GM21447 (cell line): ENCODE data around the gene PPP6R2.

Source experiments
- ATAC-seq: cut with Tn5 transposase; IDR thresholded peaks from one replicate; pipeline ENCODE4 v1.9.1; 2021; ENCODE audit not compliant: unreplicated experiment

PPP6R2 gene

DNA sequence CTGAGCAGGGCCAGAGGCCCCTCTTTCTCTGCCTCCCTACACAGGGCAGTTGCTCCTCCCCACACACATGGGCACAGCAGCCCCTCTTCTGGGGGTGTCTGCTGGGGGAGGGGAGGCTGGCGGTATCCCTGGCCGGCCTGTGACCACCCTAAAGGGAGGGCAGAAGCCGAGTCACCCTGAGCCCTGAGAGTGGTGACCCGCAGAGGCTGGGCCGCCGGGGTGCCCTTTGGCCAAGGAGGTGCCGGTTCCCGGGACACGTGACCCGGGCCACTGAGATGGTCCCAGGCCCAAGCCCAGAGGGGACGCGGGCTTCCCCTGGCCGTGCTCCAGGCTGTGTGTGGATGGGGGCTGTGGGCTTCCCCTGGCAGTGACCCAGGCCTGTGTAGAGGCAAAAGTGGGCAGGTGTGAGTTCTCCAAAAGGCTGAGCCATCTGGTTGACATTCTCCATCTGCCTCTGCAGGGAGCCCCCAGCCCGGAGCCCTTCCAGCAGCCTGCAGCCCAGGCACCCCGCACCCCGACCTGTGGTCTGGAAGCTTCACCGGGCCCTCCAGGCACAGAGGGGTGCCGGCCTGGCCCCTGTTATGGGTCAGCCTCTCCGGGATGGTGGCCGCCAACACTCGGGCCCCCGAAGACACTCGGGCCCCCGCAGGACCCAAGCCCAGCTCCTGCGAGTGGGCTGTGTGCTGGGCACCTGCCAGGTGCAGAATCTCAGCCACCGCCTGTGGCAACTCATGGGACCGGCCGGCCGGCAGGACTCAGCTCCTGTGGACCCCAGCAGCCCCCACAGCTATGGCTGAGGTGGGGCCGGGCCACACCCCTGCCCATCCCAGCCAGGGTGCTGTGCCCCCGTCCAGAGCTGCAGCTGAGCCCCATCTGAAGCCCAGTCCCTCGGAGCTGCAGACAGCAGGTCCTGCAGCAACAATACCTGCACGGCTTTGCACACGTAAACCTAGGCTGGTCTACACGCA is 139.3 kb downstream of the PPP6R2 start:
- no peak for ATAC-seq

DNA sequence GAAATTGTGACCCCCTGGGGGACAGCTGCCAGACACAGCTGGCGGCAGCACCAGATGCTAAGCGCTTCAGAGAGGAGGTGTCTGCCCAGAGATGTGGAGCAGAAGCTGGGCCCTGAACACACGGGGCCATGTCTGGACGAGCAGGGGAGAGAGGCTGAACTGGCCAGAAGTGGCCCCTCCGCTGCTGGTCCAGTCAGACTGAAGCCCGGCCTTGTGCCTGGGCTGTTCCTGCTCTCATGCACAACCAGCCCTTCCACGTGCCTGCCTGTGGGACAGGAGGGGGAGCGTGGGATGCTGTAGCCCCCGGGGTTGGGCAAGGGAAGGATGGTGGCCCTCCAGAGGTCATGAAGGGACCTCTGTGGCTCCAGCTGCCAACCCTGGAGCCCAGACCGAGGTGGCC is 140.0 kb downstream of the PPP6R2 start:
- ATAC-seq: no peak

- no peak for ATAC-seq
Observed at GRCh38 chr22:50483556-50483955, 140.4 kb downstream of the PPP6R2 start.

GRCh38 chr22:50483977-50484853 is 141.1 kb downstream of the PPP6R2 start:
- no peak for ATAC-seq

DNA sequence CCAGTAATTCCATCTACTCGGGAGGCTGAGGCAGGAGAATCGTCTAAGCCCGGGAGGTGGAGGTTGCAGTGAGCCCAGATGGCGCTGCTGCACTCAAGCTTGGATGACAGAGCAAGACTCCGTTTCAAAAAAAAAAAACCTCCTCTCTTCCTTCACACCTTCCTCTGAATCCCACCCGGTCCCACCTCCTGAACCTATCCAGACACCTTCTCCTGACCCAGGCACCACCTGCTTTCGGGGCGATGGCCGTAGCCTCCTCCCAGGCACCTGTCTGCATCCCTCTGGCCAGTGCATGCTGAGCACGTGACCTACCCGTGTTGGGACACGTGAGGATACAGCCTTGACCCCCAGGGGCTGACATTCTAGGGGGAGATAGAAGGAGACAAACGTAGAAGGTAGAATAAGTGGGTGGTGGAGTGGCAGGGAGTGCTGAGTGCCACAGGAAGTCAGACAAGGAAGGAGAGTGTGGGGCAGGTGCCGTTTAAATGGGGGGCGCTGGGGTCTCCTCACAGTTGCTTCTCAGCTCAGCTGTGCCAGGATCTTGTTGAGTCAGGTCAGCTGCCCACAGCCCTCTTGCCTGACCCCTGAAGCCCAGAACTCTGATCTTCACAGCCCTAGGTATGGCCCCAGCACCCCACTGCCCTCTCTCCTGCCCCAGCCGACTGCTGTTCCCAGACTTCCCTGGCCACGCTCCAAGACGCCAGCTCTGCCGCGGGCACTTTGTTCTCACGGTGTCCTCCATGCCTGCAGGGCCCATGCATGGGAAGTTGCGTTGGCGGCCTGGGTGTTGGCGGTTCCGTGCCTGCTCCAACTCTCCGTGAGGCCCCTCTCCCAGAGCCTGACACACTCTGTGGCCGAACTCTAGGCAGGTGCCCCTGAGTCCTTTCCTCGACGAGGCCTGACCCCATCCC is 142.3 kb downstream of the PPP6R2 start:
- no peak for ATAC-seq

DNA sequence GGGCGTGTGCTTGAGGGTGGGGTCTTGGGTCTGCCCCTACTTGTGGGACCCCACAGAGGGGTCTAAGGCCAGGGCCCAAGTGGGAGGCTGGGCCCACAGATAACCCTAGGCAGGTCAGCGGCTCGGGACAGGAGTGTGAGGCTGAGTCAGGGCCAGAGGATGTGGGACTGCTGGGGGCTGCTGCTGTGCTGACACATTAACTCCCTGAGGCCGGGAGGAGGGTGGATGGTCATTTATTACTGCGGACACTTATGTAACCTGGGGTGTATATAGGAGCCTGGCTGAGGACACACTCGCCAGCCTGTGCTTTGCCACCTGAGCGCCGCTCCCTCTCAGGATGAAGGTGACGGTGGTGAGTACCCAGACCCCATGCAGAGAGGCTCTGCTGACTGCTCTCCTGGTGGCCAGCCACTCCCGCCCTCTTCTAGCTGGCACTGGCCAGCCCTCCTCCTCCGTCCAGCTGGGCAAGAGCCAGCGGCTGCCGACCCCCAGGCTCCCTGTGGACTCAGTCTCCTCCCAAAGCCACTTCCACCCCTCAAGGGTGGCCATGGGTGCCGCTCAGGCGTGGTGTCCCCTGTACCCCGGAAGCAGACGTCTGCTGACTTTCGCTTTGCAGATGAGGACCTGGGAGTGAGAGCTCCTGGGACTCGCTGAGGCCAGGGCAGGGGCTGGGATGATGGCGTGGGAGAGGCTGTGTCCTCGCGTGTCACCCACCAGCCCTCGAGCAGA is 143.6 kb downstream of the PPP6R2 start, which contains the start of gene MIOX:
Gene MIOX, plus strand, starts transcription at position 299 of the 729 bp plus-strand sequence. Its CDS starts 39 bp downstream, at position 338.
- ATAC-seq: no peak

DNA sequence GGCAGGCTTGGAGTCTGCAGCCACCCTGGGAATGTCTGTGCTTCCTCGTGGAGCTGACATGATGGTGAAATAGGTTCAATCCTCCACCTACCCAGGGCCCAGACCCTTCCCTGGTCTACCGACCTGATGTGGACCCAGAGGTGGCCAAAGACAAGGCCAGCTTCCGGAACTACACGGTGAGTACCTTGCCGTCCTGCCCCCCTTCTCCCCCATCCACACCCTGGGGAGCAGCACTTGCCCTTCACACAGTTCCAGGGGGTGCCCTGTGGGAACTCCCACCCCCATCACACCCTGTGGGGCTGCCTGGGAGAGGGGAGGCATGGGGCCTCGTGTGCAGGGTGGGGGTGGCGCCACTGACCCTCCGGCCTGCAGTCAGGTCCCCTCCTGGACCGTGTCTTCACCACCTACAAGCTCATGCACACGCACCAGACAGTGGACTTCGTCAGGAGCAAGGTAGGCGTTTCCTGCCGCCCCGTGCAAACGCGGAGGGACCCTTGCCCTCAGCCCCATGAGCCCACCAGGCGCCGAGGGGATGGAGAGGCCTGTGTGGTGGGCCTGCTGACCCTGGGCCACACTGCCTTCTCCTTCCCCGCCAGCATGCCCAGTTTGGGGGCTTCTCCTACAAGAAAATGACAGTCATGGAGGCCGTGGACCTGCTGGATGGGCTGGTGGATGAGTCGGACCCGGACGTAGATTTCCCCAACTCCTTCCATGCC is 144.3 kb downstream of the PPP6R2 start:
- no peak for ATAC-seq

DNA sequence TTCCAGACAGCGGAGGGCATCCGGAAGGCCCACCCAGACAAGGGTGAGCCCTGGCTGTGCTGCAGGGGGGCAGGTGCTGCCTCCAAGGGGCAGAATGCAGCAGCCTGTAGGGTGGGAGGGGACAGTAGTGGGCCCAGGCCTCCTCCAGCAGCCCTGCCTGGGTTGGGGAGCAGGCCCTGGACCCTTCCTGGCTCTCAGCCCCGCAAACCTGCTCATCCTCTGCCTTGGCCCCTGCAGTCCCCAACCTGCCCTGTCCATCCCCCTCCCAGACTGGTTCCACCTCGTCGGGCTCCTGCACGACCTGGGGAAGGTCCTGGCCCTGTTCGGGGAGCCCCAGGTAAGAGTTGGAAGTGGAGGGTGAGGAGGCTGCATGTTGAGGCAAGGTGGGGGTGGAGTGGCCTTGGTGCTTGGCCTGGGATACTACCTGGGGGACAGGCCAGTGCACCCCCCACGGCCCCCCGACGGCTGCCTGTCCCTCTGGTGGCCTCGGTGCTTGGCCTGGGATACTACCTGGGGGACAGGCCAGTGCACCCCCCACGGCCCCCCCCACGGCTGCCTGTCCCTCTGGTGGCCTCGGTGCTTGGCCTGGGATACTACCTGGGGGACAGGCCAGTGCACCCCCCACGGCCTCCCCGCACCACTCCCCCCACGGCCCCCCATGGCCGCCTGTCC is 145.0 kb downstream of the PPP6R2 start:
- ATAC-seq: no peak

- ATAC-seq: no peak
Observed at GRCh38 chr22:50488886-50489285, 145.8 kb downstream of the PPP6R2 start.

DNA sequence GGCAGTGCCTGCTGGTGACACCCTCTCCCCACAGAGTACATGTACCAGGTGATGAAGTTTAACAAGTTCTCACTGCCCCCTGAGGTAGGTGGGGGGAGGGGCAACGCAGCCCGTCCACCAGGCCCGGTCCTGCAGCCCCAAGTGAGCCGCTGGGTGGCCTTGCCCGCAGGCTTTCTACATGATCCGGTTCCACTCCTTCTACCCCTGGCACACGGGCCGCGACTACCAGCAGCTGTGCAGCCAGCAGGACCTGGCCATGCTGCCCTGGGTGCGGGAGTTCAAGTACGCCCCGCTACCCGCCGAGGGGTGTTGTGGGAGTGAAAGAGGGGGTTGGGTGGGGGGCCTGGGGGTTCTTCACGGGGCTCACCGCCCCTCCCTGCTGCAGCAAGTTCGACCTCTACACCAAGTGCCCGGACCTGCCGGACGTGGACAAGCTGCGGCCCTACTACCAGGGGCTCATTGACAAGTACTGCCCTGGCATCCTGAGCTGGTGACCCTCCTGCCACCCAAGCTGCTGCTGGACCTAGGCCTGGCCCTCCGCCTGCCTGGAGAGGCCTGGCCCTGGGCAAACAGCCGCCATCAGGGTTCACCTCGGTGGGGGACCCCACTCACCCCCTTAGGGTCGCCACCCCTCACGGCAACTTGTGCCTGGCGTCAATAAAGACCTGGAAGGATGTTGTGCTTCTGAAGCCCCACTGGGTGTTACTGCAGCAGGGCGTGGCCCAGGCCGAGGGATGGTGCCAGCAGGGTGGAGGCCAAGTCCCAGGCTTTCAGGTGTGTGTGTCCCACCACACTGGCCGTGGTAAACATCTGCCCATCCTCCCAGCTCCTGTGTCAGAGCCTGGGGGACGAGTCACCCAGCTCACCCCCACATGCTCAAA is 146.5 kb downstream of the PPP6R2 start:
- ATAC-seq: no peak

GRCh38 chr22:50490531-50491308 is 147.6 kb downstream of the PPP6R2 start:
- no peak for ATAC-seq
